ENCODE results near the gene RPS19.

RPS19 gene

GRCh38 chr19:41915776-41916414 lies 55.8 kb downstream of the RPS19 start:
- no peak for DNase-seq

- no peak for DNase-seq
Observed at GRCh38 chr19:41917676-41918075, 57.6 kb downstream of the RPS19 start.

- no peak for DNase-seq
Observed at GRCh38 chr19:41918095-41918494, 58.0 kb downstream of the RPS19 start.

GRCh38 chr19:41918653-41919244 lies 58.7 kb downstream of the RPS19 start:
- DNase-seq = no peak

- no peak for DNase-seq
Observed at GRCh38 chr19:41919948-41920712, 60.1 kb downstream of the RPS19 start.

GRCh38 chr19:41920882-41921576 lies 61.0 kb downstream of the RPS19 start:
- no peak for DNase-seq

- no peak for DNase-seq
Observed at GRCh38 chr19:41921577-41922576, 61.8 kb downstream of the RPS19 start.

Data from fibroblast of skin of back (primary cell).